Prostate gland (tissue), 2 donors: Measurements from ENCODE around the gene EEFSEC. TPM values are rescaled to one million over a fixed set of nuclear protein-coding genes. Genes with fewer than 3 reads are reported as not detected.

Experiments
- DNase-seq: peaks from one replicate; pipeline ENCODE4 v3.0.0-alpha.2; 2019; ENCODE audit warnings: low spot score
- H3K27ac ChIP-seq, 2 donors: fragments of 200-600 bp; sonication (generic); 2 replicates each; pipeline ENCODE4 v1.5.1; 2017 to 2019
- H3K27me3 ChIP-seq: fragments of 200-600 bp; sonication (generic); replicated peaks from 2 replicates; pipeline ENCODE4 v1.5.1; 2019; ENCODE audit not compliant: insufficient read depth
- H3K36me3 ChIP-seq, 2 donors: fragments of 200-600 bp; sonication (generic); 1 replicate in 1 of 2; 2 replicates in 1 of 2; pipeline versions ENCODE4 v1.5.1 to v1.8.1; 2017 to 2019
- H3K4me1 ChIP-seq: fragments of 200-600 bp; sonication (generic); replicated peaks from 2 replicates; pipeline ENCODE4 v1.5.1; 2019
- H3K4me3 ChIP-seq, 2 donors: fragments of 200-600 bp; sonication (generic); 2 replicates each; pipeline ENCODE4 v1.5.1; 2017 to 2019
- H3K9me3 ChIP-seq: fragments of 200-600 bp; sonication (generic); 2 replicates; pipeline ENCODE4 v1.5.1; 2017
- POLR2A ChIP-seq: fragments of 450-650 bp; IDR thresholded peaks from one replicate; pipeline ENCODE4 v1.6.1; 2016; ENCODE audit warnings: antibody characterized with exemption, mild to moderate bottlenecking
- POLR2AphosphoS5 ChIP-seq: sonication (generic); formaldehyde crosslinking; IDR thresholded peaks from one replicate; pipeline ENCODE4 v1.6.1; 2017; ENCODE audit warnings: antibody characterized with exemption
- WGBS: methylation state at CpG from one replicate; pipeline ENCODE4 v1.1.5; 2018; 5-methylcytosine and 5-hydroxymethylcytosine counted together
- intact Hi-C: fragments of 100-400 bp; cut with DNase I; formaldehyde crosslinking; loops from one replicate; pipeline ENCODE4 v1.14.2; 2022
- total RNA-seq, 2 donors: library from RNA; depleted of rRNA; stranded (reverse); fragments of >200 nt; gene quantifications; one replicate each; pipeline ENCODE4 v1.1.0, GENCODE V29; 2016
- TF ChIP-seq, protein P1 (sequence below), 4 experiments: fragments of 200-600 bp in 2 of 4; fragments of 450-650 bp in 2 of 4; sonication (generic) in 2 of 4; IDR thresholded peaks; 1 replicate in 3 of 4; 2 replicates in 1 of 4; pipeline ENCODE4 v1.5.1; 2016 to 2019; ENCODE audit warnings: antibody characterized with exemption in 4 of 4, mild to moderate bottlenecking in 2 of 4, moderate library complexity in 2 of 4

The EEFSEC gene
- total RNA-seq, 2 donors from 2014 or later: 24.7 to 26.1 TPM

DNA sequence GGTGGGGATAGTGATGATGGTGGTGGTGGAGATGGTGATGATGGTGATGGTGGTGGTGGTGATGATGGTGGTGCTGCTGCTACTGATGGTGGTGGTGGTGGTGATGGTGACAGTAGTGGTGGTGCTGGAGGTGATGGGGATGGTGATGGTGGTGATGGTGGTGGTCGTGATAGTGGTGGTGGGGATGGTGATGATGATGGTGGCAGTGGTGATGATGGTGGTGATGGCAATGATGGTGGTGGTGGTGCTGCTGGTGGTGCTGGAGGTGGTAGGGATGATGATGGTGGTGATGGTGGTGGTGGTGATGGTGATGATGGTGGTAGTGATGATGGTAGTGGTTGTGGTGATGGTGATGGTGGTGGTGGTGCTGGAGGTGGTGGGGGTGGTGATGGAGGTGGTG, 292.1 kb downstream of the EEFSEC start:
- TF ChIP-seq, protein P1, sequence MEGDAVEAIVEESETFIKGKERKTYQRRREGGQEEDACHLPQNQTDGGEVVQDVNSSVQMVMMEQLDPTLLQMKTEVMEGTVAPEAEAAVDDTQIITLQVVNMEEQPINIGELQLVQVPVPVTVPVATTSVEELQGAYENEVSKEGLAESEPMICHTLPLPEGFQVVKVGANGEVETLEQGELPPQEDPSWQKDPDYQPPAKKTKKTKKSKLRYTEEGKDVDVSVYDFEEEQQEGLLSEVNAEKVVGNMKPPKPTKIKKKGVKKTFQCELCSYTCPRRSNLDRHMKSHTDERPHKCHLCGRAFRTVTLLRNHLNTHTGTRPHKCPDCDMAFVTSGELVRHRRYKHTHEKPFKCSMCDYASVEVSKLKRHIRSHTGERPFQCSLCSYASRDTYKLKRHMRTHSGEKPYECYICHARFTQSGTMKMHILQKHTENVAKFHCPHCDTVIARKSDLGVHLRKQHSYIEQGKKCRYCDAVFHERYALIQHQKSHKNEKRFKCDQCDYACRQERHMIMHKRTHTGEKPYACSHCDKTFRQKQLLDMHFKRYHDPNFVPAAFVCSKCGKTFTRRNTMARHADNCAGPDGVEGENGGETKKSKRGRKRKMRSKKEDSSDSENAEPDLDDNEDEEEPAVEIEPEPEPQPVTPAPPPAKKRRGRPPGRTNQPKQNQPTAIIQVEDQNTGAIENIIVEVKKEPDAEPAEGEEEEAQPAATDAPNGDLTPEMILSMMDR (IDR thresholded peaks at IDR 0.05): no peak
- TF ChIP-seq POLR2A: no peak
- TF ChIP-seq POLR2AphosphoS5: no peak
- no peak overlapping the region for H3K4me3 ChIP-seq
- intact Hi-C loops: no loop called here
- 89% methylated on average over 1 of the region's 1 CpG for WGBS
- H3K36me3 ChIP-seq: no peaks in the 10 kb centered on the region
- H3K27ac ChIP-seq: no peak overlapping the region
- H3K27me3 ChIP-seq: no peaks in the 10 kb centered on the region
- H3K9me3 ChIP-seq: no peaks in the 10 kb centered on the region
- no peak for DNase-seq
- no peaks in the 10 kb centered on the region for H3K4me1 ChIP-seq

DNA sequence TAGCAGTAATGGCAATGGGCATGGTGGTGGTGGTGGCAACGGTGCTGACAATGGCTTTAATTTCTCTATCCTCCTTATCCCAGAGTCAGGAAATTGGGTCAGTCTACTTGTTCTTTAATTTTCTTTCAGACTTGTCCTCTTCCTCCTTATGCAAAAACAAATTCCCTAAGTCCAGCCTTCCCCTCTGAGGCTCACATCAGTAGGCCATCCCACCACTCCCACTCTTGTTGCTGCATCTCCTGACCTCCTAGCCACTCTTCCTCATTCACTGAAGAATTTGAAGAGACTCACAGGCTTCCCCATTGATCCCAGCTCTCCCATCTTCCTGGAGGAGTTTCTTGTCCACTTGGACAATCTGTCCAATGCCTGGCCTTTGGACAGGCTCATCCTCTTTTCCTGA, 293.5 kb downstream of the EEFSEC start:
- intact Hi-C loops: no loop called here
- no peaks in the 10 kb centered on the region for H3K9me3 ChIP-seq
- H3K4me3 ChIP-seq: no peak overlapping the region
- no peaks in the 10 kb centered on the region for H3K4me1 ChIP-seq
- TF ChIP-seq, protein P1 (IDR thresholded peaks at IDR 0.05): no peak
- TF ChIP-seq POLR2A: no peak
- TF ChIP-seq POLR2AphosphoS5: no peak
- no peak overlapping the region for H3K27ac ChIP-seq
- DNase-seq: no peak
- no peaks in the 10 kb centered on the region for H3K36me3 ChIP-seq
- H3K27me3 ChIP-seq: no peaks in the 10 kb centered on the region
- WGBS: 79% methylated on average over 1 of the region's 1 CpG

DNA sequence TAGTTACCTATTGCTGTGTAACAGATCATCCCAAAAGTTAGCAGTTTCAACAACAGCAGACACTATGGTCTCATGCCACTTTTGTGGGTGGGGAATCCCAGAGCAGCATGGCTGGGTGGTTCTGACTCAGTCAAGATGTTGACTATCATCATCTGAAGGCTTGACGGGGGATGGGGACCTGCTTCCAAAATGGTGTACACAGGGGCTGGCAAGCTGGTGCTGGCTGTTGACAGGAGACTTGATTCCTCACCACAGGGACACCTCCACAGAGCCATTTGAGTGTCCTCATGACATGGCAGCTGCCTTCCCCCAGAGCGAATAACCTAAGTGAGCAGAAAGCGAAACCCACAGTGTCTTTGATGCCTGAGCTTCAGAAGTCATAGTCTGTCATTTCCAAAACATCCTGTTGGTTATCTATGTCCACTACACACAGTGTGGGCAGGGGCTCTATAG, 294.3 kb downstream of the EEFSEC start:
- Histone ChIP-seq H3K27me3 (no peaks in the 10 kb centered on the region), H3K36me3 (no peaks in the 10 kb centered on the region), H3K9me3 (no peaks in the 10 kb centered on the region), H3K27ac (no peak overlapping the region), H3K4me3 (no peak overlapping the region), H3K4me1 (no peaks in the 10 kb centered on the region)
- TF ChIP-seq POLR2AphosphoS5 (no peak), POLR2A (no peak)
- TF ChIP-seq, protein P1 (IDR thresholded peaks at IDR 0.05): no peak
- intact Hi-C loops: no loop called here
- DNase-seq: no peak
- WGBS: 97% methylated on average over 3 of the region's 3 CpGs

DNA sequence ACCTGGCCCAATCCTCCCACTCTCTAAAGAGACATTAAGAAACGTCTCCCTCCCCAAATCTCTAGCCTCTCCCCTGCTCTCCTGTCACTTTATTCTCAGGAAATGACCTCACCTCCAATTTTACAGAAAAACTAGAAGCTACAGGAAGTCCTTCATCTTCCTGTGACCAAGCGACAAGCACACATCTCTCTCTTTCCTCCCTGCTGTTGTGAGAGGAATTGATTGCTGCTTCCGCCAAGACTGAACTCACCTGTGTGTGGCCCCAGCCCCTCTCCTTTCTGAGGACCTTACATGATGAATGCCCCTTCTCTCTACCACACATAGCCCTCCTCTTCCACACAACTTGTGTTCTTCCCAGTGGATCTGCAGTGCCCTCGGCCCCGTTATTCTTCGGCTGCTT, 295.2 kb downstream of the EEFSEC start:
- H3K27ac ChIP-seq: no peak overlapping the region
- H3K9me3 ChIP-seq: no peaks in the 10 kb centered on the region
- no peaks in the 10 kb centered on the region for H3K36me3 ChIP-seq
- intact Hi-C loops: no loop called here
- WGBS: 80% methylated on average over 6 of the region's 6 CpGs
- DNase-seq: no peak
- H3K27me3 ChIP-seq: no peaks in the 10 kb centered on the region
- TF ChIP-seq, protein P1 (IDR thresholded peaks at IDR 0.05): no peak
- no peak for TF ChIP-seq POLR2A
- TF ChIP-seq POLR2AphosphoS5: no peak
- H3K4me1 ChIP-seq: no peaks in the 10 kb centered on the region
- H3K4me3 ChIP-seq: no peak overlapping the region

DNA sequence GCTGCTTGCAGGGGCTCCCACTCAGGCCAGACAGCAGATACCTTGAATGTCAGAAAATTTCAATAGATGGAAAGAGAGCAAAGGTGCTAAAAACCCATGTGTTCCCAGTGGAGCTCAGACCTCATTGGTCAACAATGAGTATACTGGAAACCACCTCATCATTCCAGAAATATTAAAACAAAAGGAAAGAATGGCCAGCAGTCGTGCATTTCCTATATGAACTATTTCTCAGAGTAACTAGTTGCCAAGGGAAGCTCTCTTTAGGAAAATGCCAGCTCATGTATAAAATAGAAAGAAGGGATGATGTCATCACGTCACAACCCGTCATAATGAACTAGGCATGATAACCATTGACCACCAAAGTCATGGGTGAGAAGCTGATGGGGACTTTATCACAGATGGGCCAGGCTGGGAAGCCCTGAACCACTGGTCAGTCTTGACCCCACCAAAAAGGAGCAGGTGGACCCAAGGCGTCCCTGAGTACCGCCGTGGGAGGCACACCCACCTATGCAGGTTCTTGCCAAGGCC, 295.9 kb downstream of the EEFSEC start:
- intact Hi-C loops: no loop called here
- whole genome bisulfite sequencing: 90% methylated on average over 6 of the region's 6 CpGs
- DNase-seq: no peak
- TF ChIP-seq, protein P1 (IDR thresholded peaks at IDR 0.05): no peak
- no peak for TF ChIP-seq POLR2AphosphoS5
- no peak for TF ChIP-seq POLR2A
- Histone ChIP-seq H3K36me3 (no peaks in the 10 kb centered on the region), H3K27ac (no peak overlapping the region), H3K4me1 (no peaks in the 10 kb centered on the region), H3K9me3 (no peaks in the 10 kb centered on the region), H3K27me3 (no peaks in the 10 kb centered on the region), H3K4me3 (no peak overlapping the region)
